ENCODE data around the gene OSMR. TPM values are rescaled to one million over a fixed set of nuclear protein-coding genes. Genes with fewer than 3 reads are reported as not detected.

The OSMR gene
- polyA plus RNA-seq, 2 of the 4 experiments (the other 2 are of a cell fraction), result 58.5 to 92.4 TPM

- no peak for TF ChIP-seq HDAC2 (IDR thresholded peaks at IDR 0.05)
- no peak for TF ChIP-seq HOXB5 (CRISPR knock-in tag; IDR thresholded peaks at IDR 0.05)
- TF ChIP-seq RCOR1 (IDR thresholded peaks at IDR 0.05; ENCODE audit: low read depth, low read length), result no peak
- no peak for TF ChIP-seq NR3C1 (IDR thresholded peaks at IDR 0.05)
- no peak for TF ChIP-seq CHD4 (IDR thresholded peaks at IDR 0.05; ENCODE audit: borderline replicate concordance)
- TF ChIP-seq BHLHE40 (IDR thresholded peaks at IDR 0.05; ENCODE audit: low read depth, low read length), result no peak
- no peak for TF ChIP-seq NFE2L2 (conservative IDR thresholded peaks at IDR 0.05; ENCODE audit: low read length)
- TF ChIP-seq HMGXB4 (CRISPR knock-in tag; IDR thresholded peaks at IDR 0.05; ENCODE audit: borderline replicate concordance), result no peak
- TF ChIP-seq HEYL (CRISPR knock-in tag; IDR thresholded peaks at IDR 0.05), result no peak
- TF ChIP-seq EP300 (IDR thresholded peaks at IDR 0.05), result no peak
- no peak for TF ChIP-seq TFCP2L1 (CRISPR knock-in tag; IDR thresholded peaks at IDR 0.05)
- no peak for TF ChIP-seq CTCF (IDR thresholded peaks at IDR 0.05)
- TF ChIP-seq CBX8 (IDR thresholded peaks at IDR 0.05), result no peak
- no peak for TF ChIP-seq SMC3 (IDR thresholded peaks at IDR 0.05)
- TF ChIP-seq SREBF2 (IDR thresholded peaks at IDR 0.05), result no peak
- TF ChIP-seq KDM1A (IDR thresholded peaks at IDR 0.05; ENCODE audit: low read depth), result no peak
- H3K9me3 ChIP-seq, result peaks cover under 1% of the 10 kb centered on the region; the same call in 2 of the 3 replicates
- ChIA-PET POLR2A (no interaction called here), CTCF (interaction anchor here (0.7 kb wide), 1 partner anchor 116 kb away, joined by 3 read pairs; no protein-coding TSS in a partner anchor)
- 90% methylated on average over 5 of the region's 5 CpGs for WGBS (ENCODE audit: missing lambda C conversion rate)
- DNase-seq (ENCODE audit: low read depth in 1 of 2, low spot score in 1 of 2), result no peak
- FAIRE-seq, result no peak
- ATAC-seq, result no peak
- H3K4me2 ChIP-seq, result no peak overlapping the region
- H3K4me1 ChIP-seq, result no peaks in the 10 kb centered on the region
- no peak overlapping the region for H3K27ac ChIP-seq
- H3K4me3 ChIP-seq, result no peak overlapping the region
Measured at GRCh38 chr5:38824821-38825220, 21.0 kb upstream of the OSMR start.

- no peaks in the 10 kb centered on the region for H3K9me3 ChIP-seq
- TF ChIP-seq ZNF302 (CRISPR knock-in tag; IDR thresholded peaks at IDR 0.05), result no peak
- no peak for TF ChIP-seq POLR2A (IDR thresholded peaks at IDR 0.05; ENCODE audit: low read length)
- TF ChIP-seq NPAS2 (CRISPR knock-in tag; IDR thresholded peaks at IDR 0.05; ENCODE audit: borderline replicate concordance), result no peak
- no peak for TF ChIP-seq CHD4 (IDR thresholded peaks at IDR 0.05; ENCODE audit: borderline replicate concordance)
- TF ChIP-seq HOXA7 (CRISPR knock-in tag; IDR thresholded peaks at IDR 0.05), result no peak
- no peak for TF ChIP-seq ATOH8 (CRISPR knock-in tag; IDR thresholded peaks at IDR 0.05; ENCODE audit: low read depth)
- no peak for TF ChIP-seq HES2 (IDR thresholded peaks at IDR 0.05)
- no peak for TF ChIP-seq BCL3 (IDR thresholded peaks at IDR 0.05)
- no peak for TF ChIP-seq MAFK (IDR thresholded peaks at IDR 0.05; ENCODE audit: partially characterized antibody)
- TF ChIP-seq CBX2 (IDR thresholded peaks at IDR 0.05; ENCODE audit: borderline replicate concordance, low read depth), result no peak
- no peak for TF ChIP-seq NR3C1 (IDR thresholded peaks at IDR 0.05)
- no peak for TF ChIP-seq SMC3 (IDR thresholded peaks at IDR 0.05)
- TF ChIP-seq HOXB13 (CRISPR knock-in tag; IDR thresholded peaks at IDR 0.05; ENCODE audit: low read depth), result no peak
- no peak for TF ChIP-seq HDAC2 (IDR thresholded peaks at IDR 0.05)
- no peak for TF ChIP-seq TFCP2L1 (CRISPR knock-in tag; IDR thresholded peaks at IDR 0.05)
- no peak for TF ChIP-seq ZSCAN20 (CRISPR knock-in tag; IDR thresholded peaks at IDR 0.05)
- no peak overlapping the region for H3K4me2 ChIP-seq
- WGBS (ENCODE audit: missing lambda C conversion rate), result 63% methylated on average over 1 of the region's 1 CpG
- no peak overlapping the region for H3K4me3 ChIP-seq
- DNase-seq (ENCODE audit: low read depth in 1 of 2, low spot score in 1 of 2) (no peak), FAIRE-seq (no peak), ATAC-seq (no peak)
- POLR2A ChIA-PET, result no interaction called here
- no peak overlapping the region for H3K27ac ChIP-seq
- CTCF ChIA-PET, result interaction anchor here (8.7 kb wide), 1 partner anchor 97 kb away, joined by 59 read pairs; no protein-coding TSS in a partner anchor
- H3K4me1 ChIP-seq, result peaks cover 3% of the 10 kb centered on the region; the same call in 2 of the 3 replicates
Measured at GRCh38 chr5:38825494-38825893, 20.3 kb upstream of the OSMR start.

Measured in A549 (cell line).